Erythroblast (primary cell): ENCODE measurements around the gene PEDS1.
"Not testable (repeated sequence)": the region's sequence is repeated elsewhere in the genome, so short reads cannot be mapped to it uniquely, and the experiment has no call there.

Experiments
- DNase-seq, 2 experiments: peaks; one replicate each; lab custom pipeline; 2025; lab: John Stamatoyannopoulos, UW
- GATA1 ChIP-seq: IDR thresholded peaks from 2 replicates; pipeline ENCODE4 v1.6.1; 2011; ENCODE audit warnings: low read depth, mild to moderate bottlenecking, control low read depth, low read length, moderate library complexity
- POLR2A ChIP-seq: IDR thresholded peaks from 2 replicates; pipeline ENCODE4 v1.6.1; 2011; ENCODE audit warnings: mild to moderate bottlenecking, low read length

Gene PEDS1

DNA sequence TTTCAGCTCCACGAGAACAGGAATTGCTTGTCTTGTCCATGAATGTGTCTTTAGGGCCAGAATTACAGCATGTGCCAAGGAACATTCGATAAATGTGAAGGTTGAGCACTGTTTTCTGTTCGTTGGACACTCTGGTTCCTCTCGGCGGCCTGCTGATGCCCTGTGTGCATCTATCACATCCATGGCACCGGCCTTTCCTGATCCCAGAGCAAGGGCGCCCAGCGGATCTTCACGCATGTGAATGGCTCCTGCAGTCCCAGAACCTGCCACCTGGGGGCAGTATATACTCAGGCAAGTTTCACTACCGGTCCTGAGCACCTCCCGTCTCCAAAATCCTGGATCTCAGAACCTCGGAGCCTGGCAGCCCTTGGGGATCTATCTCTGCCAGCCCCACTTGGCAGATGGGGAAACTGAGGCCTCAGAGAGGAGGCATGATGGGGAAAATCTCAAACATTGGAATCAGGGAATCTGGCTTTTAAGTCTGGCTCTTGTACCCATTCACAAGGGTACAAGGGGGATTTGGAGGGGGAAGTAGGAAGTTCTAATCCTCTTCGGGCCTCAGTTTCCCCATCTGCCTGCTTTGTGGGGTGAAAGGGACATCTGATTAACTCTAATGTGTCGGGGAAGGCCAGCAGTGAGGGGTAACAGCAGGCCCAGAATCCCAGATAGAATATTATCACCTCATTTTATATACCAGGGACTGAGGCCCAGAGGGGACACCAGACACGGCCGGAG, 32.8 kb upstream of the PEDS1 start:
- TF ChIP-seq GATA1 (no peak), POLR2A (no peak)
- DNase-seq = peak; percentile 78 to 91

DNA sequence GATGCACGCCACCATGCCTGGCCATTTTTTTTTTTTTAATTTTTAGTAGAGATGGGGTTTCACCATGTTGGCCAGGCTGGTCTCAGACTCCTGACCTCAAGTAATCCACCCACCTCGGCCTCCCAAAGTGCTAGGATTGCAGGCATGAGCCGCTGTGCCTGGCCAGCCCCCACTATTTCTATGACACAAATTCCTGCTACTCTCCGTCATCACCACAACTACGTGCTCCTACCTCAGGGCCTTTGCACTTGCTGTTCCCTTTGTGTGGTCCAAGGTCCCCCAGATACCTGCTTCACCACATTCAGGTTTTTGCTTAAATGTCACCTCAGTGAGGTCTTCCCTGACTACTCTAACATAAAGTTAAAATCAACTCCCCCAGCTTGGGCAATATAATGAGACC, 31.9 kb upstream of the PEDS1 start:
- no peak for DNase-seq
- TF ChIP-seq POLR2A = no peak
- TF ChIP-seq GATA1 = no peak

DNA sequence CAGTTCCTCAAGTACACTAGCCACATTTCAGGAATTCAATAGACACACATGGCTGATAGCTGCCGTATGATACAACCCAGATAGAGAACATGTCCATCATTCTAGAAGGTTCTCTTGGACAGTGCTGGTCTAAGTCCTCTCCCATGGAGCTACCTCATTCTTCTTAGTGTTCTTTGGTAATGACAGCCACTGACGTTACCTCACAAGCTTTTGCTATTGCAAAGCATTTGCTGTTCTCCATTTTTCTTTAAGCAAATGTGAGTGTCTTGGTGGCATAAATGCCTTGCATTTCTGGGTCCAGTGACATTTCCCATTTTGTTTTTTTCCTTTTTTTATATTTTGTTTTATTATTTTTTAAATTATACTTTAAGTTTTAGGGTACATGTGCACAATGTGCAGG, 28.8 kb upstream of the PEDS1 start:
- TF ChIP-seq POLR2A = no peak
- no peak for TF ChIP-seq GATA1
- no peak for DNase-seq

DNA sequence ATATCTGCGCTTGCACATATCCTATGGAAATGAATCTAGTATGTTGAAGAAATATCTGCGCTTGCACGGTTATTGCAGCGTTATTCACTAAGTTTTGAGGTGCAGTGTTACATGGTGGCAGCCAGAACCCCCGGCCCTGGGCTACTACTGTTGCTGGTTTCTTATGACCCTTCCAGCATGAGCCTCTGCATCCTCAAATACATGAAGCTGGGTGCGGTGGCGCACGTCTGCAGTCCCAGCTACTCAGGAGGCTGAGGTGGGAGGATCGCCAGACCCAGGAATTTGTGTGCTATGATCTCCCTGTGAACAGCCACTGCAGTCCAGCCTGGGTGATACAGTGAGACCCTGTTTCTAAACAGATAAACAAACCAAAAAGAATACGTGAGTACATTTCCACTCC, 27.8 kb upstream of the PEDS1 start:
- DNase-seq = no peak
- TF ChIP-seq POLR2A (no peak), GATA1 (no peak)

DNA sequence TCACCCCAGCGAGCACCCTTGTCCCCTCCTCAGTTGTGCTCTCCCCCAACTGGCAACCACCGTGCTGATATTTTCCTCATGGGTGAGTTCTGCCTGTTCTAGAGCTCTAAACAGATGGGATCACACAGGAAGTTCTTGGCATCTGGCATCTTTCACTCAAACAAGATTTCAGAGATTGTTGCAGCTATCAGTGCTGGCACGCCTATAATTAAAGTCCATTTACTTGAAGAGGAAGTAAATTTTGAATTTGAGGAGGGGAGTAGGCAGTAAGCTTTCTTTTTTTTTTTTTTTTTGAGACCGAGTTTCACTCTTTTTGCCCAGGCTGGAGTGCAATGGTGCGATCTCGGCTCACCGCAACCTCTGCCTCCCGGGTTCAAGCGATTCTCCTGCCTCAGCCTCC, 25.1 kb upstream of the PEDS1 start:
- not testable (repeated sequence) for DNase-seq

DNA sequence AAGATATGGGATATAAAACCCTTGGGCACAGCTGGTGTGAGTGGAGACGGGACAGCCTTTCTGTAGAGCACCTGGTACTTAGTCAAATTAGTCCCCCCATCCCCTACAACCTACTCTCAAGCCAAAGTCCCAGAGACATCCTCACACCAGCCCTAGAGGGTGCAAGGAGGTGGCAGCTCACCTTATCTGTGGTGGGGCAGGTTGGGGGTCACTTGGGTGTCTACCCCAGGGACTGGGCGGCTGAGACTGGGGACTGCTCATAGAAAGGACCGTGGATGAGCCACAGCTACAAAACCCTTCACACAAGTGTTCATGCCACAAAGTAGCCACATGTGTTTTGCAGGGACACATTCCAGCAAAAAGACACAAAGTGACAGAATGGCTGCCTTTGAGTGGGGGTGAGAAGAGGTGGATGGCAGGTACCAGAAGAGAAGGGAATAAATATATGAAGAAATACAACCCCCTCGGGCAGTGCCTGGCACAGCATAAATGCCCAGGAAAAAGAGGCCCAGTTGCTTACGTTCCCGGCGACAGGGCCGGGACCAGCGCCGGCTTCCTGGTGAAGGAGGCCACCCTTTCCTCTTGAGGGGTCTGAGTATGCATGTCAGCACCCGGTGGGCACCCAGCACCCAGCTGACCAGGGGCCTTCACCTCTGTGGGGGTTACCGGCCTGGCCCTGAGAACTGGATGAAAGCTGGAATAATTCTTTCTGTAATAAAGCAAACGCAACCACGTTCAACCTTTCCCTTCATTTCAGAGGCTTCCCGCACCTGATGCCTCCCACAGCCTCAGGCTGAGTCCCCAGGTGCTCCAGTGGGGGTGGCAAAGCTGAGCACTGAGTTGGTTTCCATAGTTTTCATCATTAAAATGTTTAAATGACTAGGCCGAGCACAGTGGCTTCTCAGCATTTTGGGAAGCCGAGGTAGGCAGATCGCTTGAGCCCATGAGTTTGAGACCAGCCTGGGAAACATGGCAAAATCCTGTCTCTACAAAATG, 22.7 kb upstream of the PEDS1 start:
- DNase-seq = no peak
- no peak for TF ChIP-seq POLR2A
- TF ChIP-seq GATA1 = no peak

DNA sequence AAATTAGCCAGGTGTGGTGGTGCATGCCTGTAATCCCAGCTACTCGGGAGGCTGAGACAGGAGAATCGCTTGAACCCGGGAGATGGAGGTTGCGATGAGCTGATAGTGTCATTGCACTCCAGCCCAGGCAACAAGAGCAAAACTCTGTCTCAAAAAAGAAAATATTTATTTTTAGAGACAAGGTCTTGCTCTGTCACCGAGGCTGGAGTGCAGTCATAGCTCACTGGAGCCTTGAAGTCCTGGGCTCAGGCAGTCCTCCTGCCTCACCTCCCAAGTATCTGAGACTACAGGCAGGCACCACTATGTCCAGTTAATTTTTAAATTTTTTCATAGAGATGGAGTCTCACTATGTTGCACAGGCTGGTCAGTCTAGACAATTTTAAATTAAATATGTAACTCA, 20.9 kb upstream of the PEDS1 start:
- DNase-seq = no peak
- no peak for TF ChIP-seq POLR2A
- no peak for TF ChIP-seq GATA1

DNA sequence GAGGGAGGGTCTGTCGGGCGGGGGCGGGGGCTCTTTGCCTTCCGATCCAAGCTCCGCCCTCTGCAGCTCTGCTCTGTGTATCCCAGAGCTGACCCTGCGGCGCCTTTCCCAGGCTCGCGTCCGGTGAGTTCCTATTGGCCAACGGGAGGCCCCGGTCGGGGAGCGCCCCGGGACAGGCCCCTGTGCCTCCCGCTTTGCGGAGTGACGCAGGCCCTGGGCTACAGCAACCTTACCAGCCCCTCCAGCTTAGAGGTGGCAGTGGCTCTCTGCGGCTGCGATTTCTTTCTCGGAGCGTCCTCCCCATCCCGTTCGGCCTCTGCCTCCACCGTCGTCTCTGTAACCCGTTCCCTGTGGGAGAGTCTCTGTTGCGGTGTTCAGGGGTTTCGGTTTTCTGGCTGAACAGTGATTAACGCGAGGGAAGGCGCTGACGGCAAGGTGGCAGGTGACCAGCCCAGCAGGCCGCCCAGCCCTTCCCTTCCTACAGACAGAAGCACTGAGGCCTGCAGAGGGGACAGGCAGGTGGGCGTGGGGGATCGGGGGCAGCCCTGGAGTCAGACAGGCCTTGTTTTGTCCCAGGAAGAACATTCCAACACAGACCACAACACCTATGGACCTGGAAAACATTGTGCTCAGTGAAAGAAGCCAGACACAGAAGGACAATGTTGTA, 19.0 kb upstream of the PEDS1 start:
- DNase-seq = peak; percentile 32 to 45
- no peak for TF ChIP-seq GATA1
- no peak for TF ChIP-seq POLR2A

DNA sequence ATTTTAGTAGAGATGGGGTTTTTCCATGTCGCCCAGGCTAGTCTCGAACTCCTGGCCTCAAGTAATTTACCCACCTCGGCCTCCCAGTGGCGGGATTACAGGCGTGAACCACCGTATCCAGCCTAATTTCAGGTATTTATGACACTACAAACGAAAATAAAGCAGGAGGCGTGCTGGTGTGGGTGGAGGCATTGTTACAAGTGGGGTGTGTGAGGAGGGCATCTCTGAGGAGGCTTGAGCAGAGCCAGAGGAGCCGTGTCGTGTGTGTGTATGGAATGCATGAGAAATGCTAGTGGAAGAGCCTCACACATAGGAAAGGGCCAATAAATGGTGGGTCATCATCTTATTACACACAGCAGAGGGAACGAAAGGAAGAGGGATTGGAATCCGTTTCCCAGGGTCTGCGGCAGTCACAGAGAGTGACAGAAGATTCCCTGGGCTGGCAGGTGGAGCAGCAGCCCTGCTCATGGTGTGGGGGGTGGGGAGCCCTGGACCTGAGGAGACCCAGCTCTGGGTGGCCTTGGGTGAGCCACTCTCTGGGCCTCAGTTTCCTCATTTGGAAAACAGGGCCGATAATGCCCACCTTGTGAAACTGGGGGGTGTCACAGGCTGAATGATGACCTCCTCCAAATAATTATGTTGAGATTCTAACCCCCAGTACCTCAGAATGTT, 17.2 kb upstream of the PEDS1 start:
- TF ChIP-seq POLR2A = no peak
- TF ChIP-seq GATA1 = no peak
- DNase-seq = no peak

DNA sequence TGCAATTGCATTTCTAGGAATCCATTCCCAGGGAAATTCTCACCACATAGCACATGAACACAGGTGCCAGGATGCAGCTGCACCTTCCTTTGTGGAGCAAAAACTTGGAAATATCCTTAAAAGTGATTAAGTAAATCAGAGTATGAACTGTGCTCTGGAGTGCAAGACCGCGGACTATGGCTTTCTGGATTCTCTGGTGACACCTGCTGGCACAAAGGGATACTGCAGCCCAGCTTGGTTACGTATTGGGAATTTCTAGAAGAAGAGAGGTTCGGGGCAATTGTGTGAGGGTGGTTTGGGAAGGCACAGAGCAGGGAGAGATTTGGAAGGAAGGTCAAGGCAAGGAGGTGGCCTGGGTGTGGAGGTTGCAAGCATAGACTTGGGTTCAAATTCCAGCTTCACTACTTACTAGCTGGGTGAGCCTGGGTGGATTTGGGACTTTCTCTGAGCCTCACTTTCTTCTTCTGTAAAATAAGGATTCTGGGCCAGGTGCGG, 15.9 kb upstream of the PEDS1 start:
- DNase-seq = peak; percentile 74 to 90
- TF ChIP-seq GATA1 = no peak

DNA sequence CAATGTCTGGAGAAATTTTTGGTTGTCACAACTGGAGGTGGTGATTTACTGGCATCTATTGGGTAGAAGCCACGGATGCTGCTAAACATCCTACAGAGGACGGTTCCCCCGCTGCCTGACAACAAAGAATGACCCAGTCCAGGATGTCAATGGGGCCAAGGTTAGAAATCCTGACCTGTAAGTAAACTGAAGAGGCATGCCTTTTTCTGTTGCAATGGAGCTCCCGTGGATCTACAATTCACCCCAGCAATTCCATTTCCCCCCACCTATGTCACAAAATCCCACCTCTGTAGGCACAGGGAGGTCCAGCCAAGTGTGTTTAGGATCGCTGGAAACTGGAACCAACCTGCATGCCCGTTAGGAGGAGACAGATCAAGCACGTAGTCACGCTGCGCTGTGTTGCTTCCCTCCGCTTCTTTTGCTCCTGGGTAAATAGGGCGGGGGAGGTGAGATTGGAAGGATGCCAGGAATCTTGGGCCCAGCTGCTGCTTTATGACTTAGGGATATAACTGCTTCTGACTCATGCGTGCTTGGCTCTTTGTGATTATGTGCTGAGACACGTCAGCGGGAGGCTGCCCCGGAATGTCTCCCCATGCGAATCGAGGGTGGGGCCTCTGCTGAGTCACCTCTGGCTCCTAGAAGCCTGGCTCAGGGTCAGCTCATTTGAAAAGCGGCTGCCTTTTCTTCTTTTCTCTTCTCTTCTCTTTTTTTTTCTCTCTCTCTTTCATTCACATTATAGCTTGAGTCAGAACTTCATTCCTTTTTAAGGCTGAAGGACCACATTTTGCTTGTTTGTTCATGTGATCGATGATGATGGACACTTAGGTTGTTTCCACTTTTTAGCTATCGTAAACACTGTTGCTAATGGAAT, 12.4 kb upstream of the PEDS1 start:
- peak; percentile 100 for DNase-seq
- no peak for TF ChIP-seq GATA1
- peak; percentile 93 for TF ChIP-seq POLR2A

DNA sequence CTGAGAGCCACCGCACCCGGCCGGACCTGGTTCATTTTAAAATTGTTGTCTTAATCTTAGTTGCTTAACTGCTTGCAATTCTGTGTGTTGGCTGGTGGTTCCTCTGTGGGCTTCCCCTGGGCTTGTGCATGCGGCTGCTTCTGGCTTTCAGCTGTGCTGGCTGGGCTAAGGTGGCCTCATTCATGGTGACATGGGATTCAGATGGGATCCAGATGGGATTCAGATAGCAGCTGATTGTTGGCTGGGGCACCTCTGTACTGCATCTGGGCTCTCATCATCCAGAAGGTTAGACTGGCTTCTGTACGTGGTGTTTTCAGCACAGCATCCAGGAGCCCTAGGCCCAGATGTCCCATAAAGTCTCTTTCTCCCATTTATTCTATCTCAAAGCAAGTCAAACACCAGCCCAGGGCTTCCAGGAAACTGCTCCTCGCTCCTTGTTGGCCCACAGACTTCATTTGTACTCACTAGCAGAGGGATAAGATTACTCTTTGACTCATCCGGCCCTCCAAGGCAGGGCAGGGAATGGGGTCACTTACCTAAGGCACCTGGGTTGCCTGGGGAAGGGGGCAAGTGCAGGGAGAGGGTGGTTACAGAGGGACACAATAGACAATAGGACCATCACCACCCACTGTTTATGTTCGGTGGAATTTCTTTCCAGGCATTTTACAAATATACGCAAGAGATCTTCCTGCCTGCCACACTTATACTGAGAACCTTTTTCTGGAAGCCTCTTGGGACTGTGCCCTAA, 10.2 kb upstream of the PEDS1 start:
- TF ChIP-seq POLR2A (no peak), GATA1 (no peak)
- DNase-seq = peak in 1 of 2 experiments; percentile 50

DNA sequence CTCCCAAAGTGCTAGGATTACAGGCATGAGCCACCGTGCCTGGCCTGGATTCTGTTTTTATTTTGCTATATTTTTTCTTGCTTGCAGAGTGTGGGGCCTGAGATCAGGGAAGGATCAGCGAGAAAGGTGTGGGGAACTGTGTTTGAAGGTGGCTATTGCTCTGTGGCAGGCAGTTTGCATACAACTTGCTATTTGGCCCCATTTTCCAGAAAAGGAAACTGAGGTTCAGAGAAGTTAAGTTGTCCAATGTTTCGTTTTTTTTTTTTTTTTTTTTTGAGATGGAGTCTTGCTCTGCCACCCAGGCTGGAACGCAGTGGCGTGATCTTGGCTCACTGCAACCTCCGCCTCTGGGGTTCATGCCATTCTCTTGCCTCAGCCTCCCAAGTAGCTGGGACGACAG, 8.0 kb upstream of the PEDS1 start:
- not testable (repeated sequence) for DNase-seq
